Left lung (tissue), 10 donors: ENCODE results near the gene SPEN. TPM values are rescaled to one million over a fixed set of nuclear protein-coding genes. Genes with fewer than 3 reads are reported as not detected.

Source experiments
- ATAC-seq: fragments of 200-7000 bp; cut with Tn5 transposase; one replicate; pipeline ENCODE4 v1.9.1; 2020; ENCODE audit warnings: moderate library complexity
- DNase-seq, 4 donors: peaks; one replicate each; pipeline ENCODE4 v3.0.0-alpha.2; 2013 to 2020
- H3K27ac ChIP-seq, 2 donors: fragments of 200-600 bp; sonication (generic) in 1 of 2; one replicate each; pipeline versions ENCODE4 v1.5.0 to v1.8.0; 2020 to 2021
- H3K27me3 ChIP-seq, 2 donors: fragments of 200-600 bp; sonication (generic) in 1 of 2; one replicate each; pipeline versions ENCODE4 v1.5.0 to v1.8.0; 2020 to 2021
- H3K36me3 ChIP-seq, 2 donors: fragments of 200-600 bp; sonication (generic) in 1 of 2; one replicate each; pipeline versions ENCODE4 v1.5.0 to v1.8.0; 2020 to 2021
- H3K4me1 ChIP-seq, 2 donors: fragments of 200-600 bp; one replicate each; pipeline ENCODE4 v1.8.0; 2021
- H3K4me3 ChIP-seq, 2 donors: fragments of 200-600 bp; sonication (generic) in 1 of 2; one replicate each; pipeline versions ENCODE4 v1.5.0 to v1.8.0; 2020 to 2021; ENCODE audit warnings: mild to moderate bottlenecking in 1 of 2
- H3K9me3 ChIP-seq, 2 donors: fragments of 200-600 bp; sonication (generic) in 1 of 2; one replicate each; pipeline versions ENCODE4 v1.5.0 to v1.8.0; 2020 to 2021
- intact Hi-C, 2 donors: fragments of 100-400 bp; cut with DNase I; formaldehyde crosslinking; loops; one replicate each; pipeline versions ENCODE4 v1.11.2 to v1.14.2; 2022
- polyA plus RNA-seq, 6 donors: library from polyadenylated mRNA; unstranded; fragments of 120-200 nt; gene quantifications; one replicate each; pipeline ENCODE4 v1.2.1, GENCODE V29; 2013; ENCODE audit not compliant: insufficient read length in 6 of 6
- total RNA-seq, 2 donors: library from RNA; stranded (reverse); fragmentation: NEBNext Ultra II Directional; extraction: Animal tissue kit (Norgen Biotek cat#: 25700); gene quantifications; one replicate each; pipeline ENCODE4 v1.2.1, GENCODE V29; 2021
- TF ChIP-seq, protein P1 (sequence below), 2 donors: fragments of 200-600 bp; sonication (generic) in 1 of 2; IDR thresholded peaks; one replicate each; pipeline versions ENCODE4 v1.5.0 to v1.8.0; 2021; ENCODE audit warnings: antibody characterized with exemption in 2 of 2
- donor health status: DM: no; HTN: yes; CAD: no.
- donor health status: DM: no; HTN: no; CAD: no.

SPEN gene
- total and polyA plus RNA-seq, 8 donors, result 37.2 to 71.4 (median 63.3) TPM

DNA sequence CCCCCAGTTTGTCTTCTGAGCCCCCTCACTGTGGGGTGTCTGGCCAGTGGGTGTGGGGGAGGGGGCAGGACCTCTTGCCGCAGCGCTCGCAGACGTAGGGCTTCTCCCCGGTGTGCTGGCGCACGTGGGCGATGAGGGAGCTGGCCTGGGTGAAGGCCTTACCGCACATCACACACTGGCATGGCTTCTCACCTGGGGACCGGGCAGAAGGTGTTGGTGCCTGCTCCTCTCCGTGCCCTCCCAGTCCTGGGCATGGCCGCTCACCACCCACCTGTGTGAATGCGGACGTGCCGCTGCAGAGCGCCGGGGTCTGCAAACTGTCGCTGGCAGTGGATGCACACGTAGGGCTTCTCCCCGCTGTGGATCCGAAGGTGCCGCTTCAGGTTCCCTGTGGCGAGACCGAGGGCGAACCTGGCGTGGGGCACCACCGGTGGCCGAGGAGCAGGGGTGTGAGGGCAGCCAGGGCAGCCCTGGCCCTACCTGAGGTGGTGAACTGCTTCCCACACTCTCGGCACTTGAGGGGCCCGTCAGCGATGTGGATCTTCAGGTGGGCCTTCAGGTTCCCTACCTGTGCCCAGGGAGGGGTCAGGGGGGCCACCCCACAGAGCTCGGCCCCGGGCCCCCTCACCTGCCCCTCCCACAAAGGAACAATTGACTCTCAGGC is 96.0 kb downstream of the SPEN start:
- intact Hi-C loops, result no loop called here
- TF ChIP-seq, protein P1, sequence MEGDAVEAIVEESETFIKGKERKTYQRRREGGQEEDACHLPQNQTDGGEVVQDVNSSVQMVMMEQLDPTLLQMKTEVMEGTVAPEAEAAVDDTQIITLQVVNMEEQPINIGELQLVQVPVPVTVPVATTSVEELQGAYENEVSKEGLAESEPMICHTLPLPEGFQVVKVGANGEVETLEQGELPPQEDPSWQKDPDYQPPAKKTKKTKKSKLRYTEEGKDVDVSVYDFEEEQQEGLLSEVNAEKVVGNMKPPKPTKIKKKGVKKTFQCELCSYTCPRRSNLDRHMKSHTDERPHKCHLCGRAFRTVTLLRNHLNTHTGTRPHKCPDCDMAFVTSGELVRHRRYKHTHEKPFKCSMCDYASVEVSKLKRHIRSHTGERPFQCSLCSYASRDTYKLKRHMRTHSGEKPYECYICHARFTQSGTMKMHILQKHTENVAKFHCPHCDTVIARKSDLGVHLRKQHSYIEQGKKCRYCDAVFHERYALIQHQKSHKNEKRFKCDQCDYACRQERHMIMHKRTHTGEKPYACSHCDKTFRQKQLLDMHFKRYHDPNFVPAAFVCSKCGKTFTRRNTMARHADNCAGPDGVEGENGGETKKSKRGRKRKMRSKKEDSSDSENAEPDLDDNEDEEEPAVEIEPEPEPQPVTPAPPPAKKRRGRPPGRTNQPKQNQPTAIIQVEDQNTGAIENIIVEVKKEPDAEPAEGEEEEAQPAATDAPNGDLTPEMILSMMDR (IDR thresholded peaks at IDR 0.05), result no peak
- H3K9me3 ChIP-seq, result no peaks in the 10 kb centered on the region
- H3K27me3 ChIP-seq, result no peaks in the 10 kb centered on the region
- no peak for ATAC-seq
- H3K36me3 ChIP-seq, result peaks cover 0 to 98% of the 10 kb centered on the region in 2 donors
- no peak for DNase-seq
- H3K4me1 ChIP-seq, result peaks cover 5 to 23% of the 10 kb centered on the region in 2 donors
- H3K27ac ChIP-seq, result no peak overlapping the region
- H3K4me3 ChIP-seq, result no peak overlapping the region

DNA sequence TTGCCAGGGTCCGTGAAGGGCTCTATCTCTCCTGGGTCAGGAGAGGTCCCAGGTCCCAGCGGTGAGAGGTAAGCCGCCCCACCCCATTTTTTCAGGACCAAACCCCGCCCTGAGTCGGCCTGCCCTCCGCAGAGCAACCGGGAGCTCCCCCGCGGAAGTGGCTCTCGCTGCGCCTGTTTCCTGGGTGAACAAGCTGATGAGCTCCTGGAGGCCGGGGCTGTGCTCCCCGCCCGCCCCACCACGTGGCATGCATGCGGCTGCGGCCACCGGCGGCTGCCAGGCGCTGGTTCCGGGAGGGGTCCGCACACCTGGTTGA is 96.4 kb downstream of the SPEN start:
- TF ChIP-seq, protein P1 (IDR thresholded peaks at IDR 0.05), result no peak
- Histone ChIP-seq H3K9me3 (no peaks in the 10 kb centered on the region), H3K27me3 (no peaks in the 10 kb centered on the region), H3K36me3 (peaks cover 0 to 93% of the 10 kb centered on the region in 2 donors), H3K4me1 (peaks cover 10 to 26% of the 10 kb centered on the region in 2 donors), H3K4me3 (no peak overlapping the region), H3K27ac (no peak overlapping the region)
- DNase-seq (no peak), ATAC-seq (no peak)
- intact Hi-C loops, result no loop called here

DNA sequence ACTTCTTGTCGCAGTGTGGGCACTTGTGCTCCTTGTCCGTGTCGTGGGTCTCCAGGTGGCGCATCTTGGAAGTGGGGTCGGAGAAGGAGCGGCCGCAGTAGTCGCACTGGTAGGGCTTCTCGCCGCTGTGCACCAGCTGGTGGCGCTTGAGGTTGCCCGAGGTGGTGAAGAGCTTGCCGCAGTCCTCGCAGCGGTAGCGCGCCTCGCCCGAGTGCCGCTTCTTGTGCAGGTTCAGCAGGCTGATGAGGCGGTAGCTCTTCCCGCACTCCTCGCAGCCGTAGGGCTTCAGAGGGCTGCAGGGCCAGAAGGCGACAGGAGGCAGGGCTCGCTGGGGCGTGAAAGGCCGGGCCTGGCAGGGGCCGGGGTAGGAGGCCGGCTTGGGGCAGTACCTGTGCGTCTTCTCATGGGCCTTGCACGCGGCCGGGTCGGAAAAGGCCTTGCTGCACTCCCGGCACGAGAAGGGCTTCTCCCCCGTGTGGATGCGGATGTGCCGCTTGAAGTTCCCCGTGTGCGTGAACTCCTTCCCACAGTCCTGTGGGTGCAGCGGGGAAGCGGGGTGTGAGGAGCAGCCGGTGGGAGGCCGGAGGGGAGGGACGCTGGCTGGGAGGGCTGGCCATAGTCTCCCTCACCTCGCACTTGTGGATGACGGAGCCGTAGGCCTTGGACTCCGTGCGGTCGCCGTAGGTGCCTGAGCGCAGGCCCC is 97.0 kb downstream of the SPEN start:
- TF ChIP-seq, protein P1 (IDR thresholded peaks at IDR 0.05), result no peak
- no peak overlapping the region for H3K27ac ChIP-seq
- H3K36me3 ChIP-seq, result peaks cover 0 to 88% of the 10 kb centered on the region in 2 donors
- peaks cover 13 to 26% of the 10 kb centered on the region in 2 donors for H3K4me1 ChIP-seq
- no peak overlapping the region for H3K4me3 ChIP-seq
- intact Hi-C loops, result no loop called here
- ATAC-seq, result no peak
- no peaks in the 10 kb centered on the region for H3K9me3 ChIP-seq
- H3K27me3 ChIP-seq, result no peaks in the 10 kb centered on the region
- DNase-seq, result no peak

DNA sequence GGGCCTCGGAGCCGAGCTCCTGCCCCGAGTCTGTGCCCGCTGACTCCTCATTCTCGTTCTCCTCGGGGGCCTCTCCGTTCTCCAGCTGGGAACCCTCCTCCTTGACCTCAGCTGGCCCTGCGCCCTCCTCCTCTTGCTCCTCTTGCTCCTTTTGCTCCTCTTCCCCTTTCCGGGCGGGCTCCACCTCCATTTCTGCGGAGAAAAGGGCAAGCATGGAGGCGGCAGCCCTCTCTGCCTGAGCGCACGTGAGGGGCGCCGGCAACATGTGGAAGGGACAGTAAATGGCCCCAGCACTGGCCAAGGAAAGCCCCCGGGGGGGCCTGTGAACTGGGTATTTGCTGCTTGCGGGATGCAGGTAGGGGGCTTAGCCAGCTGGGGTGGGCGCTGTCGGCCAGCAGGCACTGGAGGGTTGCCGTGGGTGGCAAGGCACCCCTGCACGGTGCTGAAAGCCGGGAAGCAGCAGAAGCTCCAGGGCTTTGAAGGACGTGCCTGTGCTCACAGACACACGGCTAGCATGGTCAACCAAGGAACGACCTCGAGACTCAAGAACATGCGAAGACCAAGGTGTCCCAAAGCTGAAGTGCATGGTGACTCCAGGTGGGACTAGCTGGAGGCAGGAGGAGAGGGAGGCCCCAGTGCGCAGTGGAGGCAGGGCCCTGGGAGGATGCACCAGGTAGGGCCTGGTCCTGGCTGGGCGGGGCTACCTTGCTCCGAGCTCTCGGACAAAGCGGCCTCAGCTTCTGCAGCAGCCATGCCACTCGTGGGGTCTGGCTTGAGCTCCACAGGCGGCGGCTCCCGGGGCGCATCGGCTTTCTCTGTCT is 97.7 kb downstream of the SPEN start:
- H3K4me1 ChIP-seq, result peaks cover 21 to 28% of the 10 kb centered on the region in 2 donors
- H3K9me3 ChIP-seq, result no peaks in the 10 kb centered on the region
- H3K4me3 ChIP-seq, result no peak overlapping the region
- H3K36me3 ChIP-seq, result peaks cover 0 to 80% of the 10 kb centered on the region in 2 donors
- H3K27me3 ChIP-seq, result no peaks in the 10 kb centered on the region
- intact Hi-C loops, result no loop called here
- DNase-seq (no peak), ATAC-seq (no peak)
- H3K27ac ChIP-seq, result no peak overlapping the region
- TF ChIP-seq, protein P1 (IDR thresholded peaks at IDR 0.05), result no peak
